Peyer's patch (tissue), 4 donors: ENCODE results near the gene C1QTNF7.

Source experiments
- POLR2A ChIP-seq, 2 donors: fragments of 450-650 bp; IDR thresholded peaks; one replicate each; pipeline ENCODE4 v1.5.1; 2017; ENCODE audit warnings: antibody characterized with exemption in 2 of 2, mild to moderate bottlenecking in 2 of 2, moderate library complexity in 2 of 2
- TF ChIP-seq, protein P1 (sequence below), 6 experiments: fragments of 450-650 bp in 4 of 6; fragments of 200-600 bp in 2 of 6; sonication (generic) in 1 of 6; IDR thresholded peaks; one replicate each; pipeline ENCODE4 v1.5.1; 2017 to 2019; ENCODE audit warnings: antibody characterized with exemption in 6 of 6, mild to moderate bottlenecking in 3 of 6, moderate library complexity in 1 of 6

GRCh38 chr4:15458616-15459015 lies 30.8 kb downstream of the C1QTNF7 start:
- no peak for TF ChIP-seq POLR2A (IDR thresholded peaks at IDR 0.05)
- TF ChIP-seq, protein P1, sequence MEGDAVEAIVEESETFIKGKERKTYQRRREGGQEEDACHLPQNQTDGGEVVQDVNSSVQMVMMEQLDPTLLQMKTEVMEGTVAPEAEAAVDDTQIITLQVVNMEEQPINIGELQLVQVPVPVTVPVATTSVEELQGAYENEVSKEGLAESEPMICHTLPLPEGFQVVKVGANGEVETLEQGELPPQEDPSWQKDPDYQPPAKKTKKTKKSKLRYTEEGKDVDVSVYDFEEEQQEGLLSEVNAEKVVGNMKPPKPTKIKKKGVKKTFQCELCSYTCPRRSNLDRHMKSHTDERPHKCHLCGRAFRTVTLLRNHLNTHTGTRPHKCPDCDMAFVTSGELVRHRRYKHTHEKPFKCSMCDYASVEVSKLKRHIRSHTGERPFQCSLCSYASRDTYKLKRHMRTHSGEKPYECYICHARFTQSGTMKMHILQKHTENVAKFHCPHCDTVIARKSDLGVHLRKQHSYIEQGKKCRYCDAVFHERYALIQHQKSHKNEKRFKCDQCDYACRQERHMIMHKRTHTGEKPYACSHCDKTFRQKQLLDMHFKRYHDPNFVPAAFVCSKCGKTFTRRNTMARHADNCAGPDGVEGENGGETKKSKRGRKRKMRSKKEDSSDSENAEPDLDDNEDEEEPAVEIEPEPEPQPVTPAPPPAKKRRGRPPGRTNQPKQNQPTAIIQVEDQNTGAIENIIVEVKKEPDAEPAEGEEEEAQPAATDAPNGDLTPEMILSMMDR (IDR thresholded peaks at IDR 0.05) = no peak
